ENCODE results near the gene OR6N2.
A peak's percentile ranks its signal among the peaks of the same experiment; 100 is the strongest.

OR6N2 gene

DNA sequence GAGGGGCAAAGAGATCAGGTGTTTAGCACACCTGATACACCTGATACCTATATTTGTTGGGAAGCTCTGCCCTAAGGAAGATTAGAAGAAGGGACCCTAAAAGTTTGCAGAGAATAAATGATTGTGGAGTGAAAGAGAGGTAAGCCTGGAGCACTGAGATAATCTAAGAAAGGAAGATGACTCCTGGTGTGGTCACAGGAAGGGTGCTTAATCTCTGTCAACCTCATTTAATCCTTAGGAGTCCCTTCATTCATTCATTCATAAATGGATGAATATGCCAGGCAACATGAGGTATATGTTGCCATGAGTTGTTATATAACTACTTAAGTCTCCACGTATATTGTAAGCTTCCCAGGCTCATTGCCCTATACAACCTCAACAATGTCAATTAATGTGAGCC, 34.0 kb upstream of the OR6N2 start:
- TF ChIP-seq, protein P1, sequence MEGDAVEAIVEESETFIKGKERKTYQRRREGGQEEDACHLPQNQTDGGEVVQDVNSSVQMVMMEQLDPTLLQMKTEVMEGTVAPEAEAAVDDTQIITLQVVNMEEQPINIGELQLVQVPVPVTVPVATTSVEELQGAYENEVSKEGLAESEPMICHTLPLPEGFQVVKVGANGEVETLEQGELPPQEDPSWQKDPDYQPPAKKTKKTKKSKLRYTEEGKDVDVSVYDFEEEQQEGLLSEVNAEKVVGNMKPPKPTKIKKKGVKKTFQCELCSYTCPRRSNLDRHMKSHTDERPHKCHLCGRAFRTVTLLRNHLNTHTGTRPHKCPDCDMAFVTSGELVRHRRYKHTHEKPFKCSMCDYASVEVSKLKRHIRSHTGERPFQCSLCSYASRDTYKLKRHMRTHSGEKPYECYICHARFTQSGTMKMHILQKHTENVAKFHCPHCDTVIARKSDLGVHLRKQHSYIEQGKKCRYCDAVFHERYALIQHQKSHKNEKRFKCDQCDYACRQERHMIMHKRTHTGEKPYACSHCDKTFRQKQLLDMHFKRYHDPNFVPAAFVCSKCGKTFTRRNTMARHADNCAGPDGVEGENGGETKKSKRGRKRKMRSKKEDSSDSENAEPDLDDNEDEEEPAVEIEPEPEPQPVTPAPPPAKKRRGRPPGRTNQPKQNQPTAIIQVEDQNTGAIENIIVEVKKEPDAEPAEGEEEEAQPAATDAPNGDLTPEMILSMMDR (conservative IDR thresholded peaks at IDR 0.05; ENCODE audit: low read depth, low read length), result no peak
- no peak overlapping the region for H3K4me3 ChIP-seq (ENCODE audit: low read depth, low read length)
- no peak for DNase-seq (ENCODE audit: low read depth)

- TF ChIP-seq, protein P1 (conservative IDR thresholded peaks at IDR 0.05; ENCODE audit: low read depth, low read length), result no peak
- no peak for DNase-seq (ENCODE audit: low read depth)
- no peak overlapping the region for H3K4me3 ChIP-seq (ENCODE audit: low read depth, low read length)
These were observed 32.2 kb upstream of the OR6N2 start for GRCh38 chr1:158813164-158813563.

- TF ChIP-seq, protein P1 (conservative IDR thresholded peaks at IDR 0.05; ENCODE audit: low read depth, low read length), result no peak
- no peak overlapping the region for H3K4me3 ChIP-seq (ENCODE audit: low read depth, low read length)
- no peak for DNase-seq (ENCODE audit: low read depth)
These were observed 31.3 kb upstream of the OR6N2 start for GRCh38 chr1:158812336-158812735.

- no peak overlapping the region for H3K4me3 ChIP-seq (ENCODE audit: low read depth, low read length)
- TF ChIP-seq, protein P1 (conservative IDR thresholded peaks at IDR 0.05; ENCODE audit: low read depth, low read length), result no peak
- DNase-seq (ENCODE audit: low read depth), result no peak
These were observed 29.3 kb upstream of the OR6N2 start for GRCh38 chr1:158810311-158810710.

DNA sequence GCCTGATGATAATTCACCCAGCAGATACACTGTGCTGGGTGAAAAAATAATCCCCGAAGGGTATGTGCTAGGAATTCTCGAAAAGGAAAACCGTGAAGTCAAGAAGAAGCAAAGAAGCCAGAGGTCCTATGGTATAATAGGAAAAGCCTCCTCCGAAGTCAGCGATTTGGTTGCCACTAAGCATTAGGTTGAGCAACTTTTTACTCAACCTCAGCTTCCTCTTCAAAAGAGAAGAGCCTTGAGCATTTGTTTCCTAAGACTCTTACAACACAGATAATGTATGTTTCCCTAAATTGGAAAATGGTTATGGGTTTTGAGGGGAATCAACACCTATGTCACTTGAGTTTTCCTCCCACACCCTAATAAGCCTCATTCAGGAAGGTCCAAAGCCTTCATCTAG, 28.9 kb upstream of the OR6N2 start:
- TF ChIP-seq, protein P1 (conservative IDR thresholded peaks at IDR 0.05; ENCODE audit: low read depth, low read length), result no peak
- no peak for DNase-seq (ENCODE audit: low read depth)
- H3K4me3 ChIP-seq (ENCODE audit: low read depth, low read length), result no peak overlapping the region

GRCh38 chr1:158809256-158809655, 28.3 kb upstream of the OR6N2 start:
- TF ChIP-seq, protein P1 (conservative IDR thresholded peaks at IDR 0.05; ENCODE audit: low read depth, low read length), result no peak
- DNase-seq (ENCODE audit: low read depth), result no peak
- H3K4me3 ChIP-seq (ENCODE audit: low read depth, low read length), result no peak overlapping the region

DNA sequence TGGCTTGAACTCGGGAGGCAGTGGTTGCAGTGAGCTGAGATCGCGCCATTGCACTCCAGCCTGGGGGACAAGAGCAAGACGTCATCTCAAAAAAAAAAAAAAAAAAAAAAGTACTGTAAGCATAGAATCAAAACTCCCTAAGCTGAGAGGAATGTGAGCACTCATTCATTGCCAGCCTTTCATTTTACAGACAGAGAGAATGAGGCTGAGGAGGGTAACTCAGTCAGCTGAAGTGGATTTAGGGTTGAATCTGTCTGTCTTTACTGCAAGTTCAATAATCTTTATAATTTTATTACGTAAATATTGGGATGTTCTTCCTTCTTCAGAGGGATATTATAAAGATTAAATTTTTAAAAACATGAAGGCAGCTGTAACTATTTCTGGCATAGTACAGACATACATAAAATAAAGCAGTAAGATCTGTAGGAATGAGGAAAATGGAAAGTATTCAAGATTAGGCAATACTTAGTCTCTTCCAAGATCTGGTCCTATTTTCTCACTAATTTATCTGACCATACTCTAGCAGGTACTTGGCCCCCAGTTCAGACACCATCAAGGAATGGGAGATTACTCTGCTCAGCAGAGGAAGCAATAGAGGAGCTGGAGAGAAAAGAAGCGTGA, 26.0 kb upstream of the OR6N2 start:
- no peak overlapping the region for H3K4me3 ChIP-seq (ENCODE audit: low read depth, low read length)
- TF ChIP-seq, protein P1 (conservative IDR thresholded peaks at IDR 0.05; ENCODE audit: low read depth, low read length), result no peak
- peak; percentile 12 for DNase-seq (ENCODE audit: low read depth)
